ENCODE data around the gene CD46.
A peak's percentile ranks its signal among the peaks of the same experiment; 100 is the strongest.
"Not testable (repeated sequence)": the region's sequence is repeated elsewhere in the genome, so short reads cannot be mapped to it uniquely, and the experiment has no call there.

Gene CD46

DNA sequence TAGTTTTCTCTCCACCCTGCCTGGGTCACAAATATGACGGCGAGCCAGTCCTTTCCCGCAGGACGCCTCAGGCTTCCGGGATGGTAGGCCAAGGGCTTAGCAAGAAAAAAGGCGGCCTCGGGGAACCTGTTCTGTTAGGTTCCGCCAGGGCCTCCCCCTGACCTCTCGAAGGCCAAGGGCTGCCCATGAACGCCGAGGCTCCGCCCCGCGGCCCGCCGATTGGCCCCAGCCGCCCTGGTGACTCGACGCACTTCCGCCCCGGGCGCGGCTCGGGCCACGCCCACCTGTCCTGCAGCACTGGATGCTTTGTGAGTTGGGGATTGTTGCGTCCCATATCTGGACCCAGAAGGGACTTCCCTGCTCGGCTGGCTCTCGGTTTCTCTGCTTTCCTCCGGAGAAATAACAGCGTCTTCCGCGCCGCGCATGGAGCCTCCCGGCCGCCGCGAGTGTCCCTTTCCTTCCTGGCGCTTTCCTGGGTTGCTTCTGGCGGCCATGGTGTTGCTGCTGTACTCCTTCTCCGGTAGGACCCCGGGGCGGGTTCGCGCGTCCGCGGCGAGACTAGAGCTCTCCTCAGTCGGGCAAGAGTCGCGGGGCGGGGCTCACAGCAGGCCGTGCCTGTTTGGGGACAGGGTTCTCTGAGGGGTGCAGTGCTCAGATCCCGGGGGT, at the start of gene CD46:
Gene CD46, plus strand, starts transcription at position 265 of the 666 bp plus-strand sequence. Its CDS starts 159 bp downstream, at position 424.
- DNase-seq (ENCODE audit: low read depth) = peak; percentile 92

DNA sequence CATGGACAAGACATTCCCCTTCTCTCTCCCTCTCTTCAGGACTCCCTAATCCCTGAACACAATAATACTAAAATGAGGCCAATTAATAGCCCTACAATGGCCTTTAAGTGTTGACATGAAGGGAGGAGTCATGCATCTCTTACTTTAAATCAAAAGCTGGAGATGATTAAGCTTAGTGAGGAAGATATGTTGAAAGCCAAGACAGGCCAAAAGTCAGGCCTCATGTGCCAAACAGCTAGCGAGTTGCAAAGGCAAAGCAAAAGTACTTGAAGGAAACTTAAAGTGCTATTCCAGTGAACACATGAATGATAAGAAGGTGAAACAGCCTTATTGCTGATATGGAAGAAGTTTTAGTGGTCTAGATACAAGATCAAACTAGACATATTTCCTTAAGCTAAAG, 49.5 kb upstream of the CD46 start:
- DNase-seq (ENCODE audit: low read depth) = no peak

GRCh38 chr1:207703712-207704111, 48.1 kb upstream of the CD46 start:
- no peak for DNase-seq (ENCODE audit: low read depth)

GRCh38 chr1:207708004-207708403, 43.9 kb upstream of the CD46 start:
- not testable (repeated sequence) for DNase-seq (ENCODE audit: low read depth)

DNA sequence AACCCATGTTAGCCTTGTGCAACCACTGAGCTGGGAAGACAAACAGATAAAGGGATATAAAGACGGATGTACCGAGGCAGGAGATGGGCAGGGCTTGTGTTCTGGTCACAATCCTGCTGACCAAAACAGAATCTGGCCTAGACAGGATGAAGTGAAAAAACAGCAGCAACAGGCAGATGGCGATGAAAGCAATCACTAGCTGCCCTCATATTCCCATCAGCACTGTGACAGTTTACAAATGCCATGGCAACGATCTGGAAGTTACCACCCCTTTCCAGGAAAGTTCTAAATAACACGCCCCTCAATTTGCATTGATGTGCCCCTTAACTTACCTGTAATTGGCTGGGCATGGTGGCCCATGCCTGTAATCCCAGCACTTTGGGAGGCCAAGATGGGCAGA, 40.6 kb upstream of the CD46 start:
- no peak for DNase-seq (ENCODE audit: low read depth)

GRCh38 chr1:207712701-207713100, 39.2 kb upstream of the CD46 start:
- DNase-seq (ENCODE audit: low read depth) = not testable (repeated sequence)

DNA sequence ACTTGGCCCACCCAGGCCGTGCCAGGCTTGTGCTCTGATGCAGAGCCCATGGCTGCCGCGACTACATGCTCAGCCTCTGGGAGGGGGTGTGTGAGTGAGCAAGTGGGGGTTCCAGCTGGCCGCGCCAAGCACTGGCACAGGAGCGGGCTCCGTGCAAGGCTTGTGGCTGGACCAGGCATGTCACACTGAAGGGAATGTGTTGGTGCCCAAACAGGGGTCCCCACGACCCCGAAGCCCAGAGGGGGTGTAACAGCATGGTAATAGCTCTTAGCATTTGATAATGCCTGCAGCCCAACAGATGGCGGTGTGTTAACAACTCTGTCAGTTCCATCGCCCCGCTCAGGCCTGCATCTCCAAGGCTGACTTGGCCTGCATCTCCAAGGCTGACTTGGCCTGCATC, 38.3 kb upstream of the CD46 start:
- DNase-seq (ENCODE audit: low read depth) = no peak

DNA sequence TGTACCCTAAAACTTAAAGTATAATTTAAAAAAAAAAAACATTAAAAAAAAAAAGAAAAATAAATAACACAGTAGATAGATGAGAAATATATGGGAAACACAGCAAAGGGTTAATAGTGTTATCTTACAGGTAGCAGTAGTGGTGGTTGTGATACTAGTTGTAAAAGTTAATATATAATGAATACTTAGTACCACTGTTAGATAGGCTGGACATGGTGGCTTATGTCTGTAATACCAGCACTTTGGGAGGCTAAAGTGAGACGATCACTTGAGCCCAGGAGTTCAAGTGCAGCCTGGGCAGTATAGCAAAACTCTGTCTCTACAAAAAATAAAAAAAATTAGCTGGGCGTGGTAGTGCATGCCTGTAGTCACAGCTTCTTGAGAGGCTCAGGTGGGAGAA, 32.6 kb upstream of the CD46 start:
- DNase-seq (ENCODE audit: low read depth) = no peak

DNA sequence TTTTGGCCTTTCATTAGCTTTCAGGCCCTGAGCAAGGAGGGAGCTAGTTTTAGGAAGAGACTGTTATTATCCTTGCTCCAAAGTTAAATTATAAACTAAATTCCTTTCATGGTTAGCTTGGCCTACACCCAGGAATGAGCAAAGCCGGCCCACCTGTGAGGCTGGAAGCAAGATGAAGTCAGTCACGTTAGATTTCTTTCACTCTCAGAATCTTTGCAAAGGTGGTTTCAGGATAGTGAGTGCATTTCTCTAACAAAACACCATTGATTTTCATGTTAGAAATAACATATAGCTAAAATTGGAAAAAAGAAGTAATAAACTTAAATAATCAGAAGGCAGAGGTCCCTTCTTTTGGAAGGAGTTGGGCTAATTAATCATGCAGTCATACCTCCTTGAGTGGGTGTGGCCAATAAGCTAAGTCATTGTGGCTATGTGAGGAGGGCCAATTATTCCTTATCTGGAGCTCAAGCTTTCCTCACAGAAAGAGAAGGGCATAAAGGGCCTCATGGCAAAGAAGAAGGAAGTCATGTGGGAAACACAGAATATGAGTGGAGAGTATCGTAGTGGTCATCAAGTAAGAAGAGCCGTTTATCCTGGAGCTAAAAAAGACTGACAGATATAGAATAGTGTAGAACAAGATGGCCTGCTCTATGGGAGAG, 23.5 kb upstream of the CD46 start:
- DNase-seq (ENCODE audit: low read depth) = not testable (repeated sequence)

DNA sequence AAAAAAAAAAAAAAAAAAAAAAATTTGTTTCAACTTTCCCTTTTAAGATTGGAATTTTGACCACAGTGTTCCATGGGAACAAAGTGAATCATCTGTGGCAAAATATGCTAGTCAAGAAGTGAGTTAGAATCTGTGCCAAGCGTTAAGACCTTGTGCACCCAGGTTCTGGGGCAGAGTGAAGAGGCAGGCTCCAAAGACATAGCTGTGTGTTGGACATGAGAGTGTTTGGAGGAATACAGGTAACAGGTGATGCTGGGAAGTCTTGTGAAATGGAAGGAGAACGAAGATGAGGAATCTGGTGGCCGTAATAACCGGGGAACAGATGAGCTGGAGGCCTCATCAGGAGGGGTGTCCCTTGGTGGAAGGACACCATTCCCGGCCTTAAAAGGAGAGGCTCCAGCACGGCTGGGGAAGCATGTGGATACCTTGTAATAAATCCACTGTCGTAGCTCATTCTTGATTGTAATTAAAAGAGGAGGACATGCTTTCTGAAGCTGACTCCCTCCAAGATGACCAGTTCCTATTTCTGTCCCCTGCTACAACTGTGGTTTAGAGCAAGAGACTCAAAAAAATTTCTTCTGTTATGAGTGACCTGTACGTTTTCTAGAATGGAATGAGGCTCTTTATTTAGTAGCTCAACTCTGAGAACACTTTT, 14.2 kb upstream of the CD46 start:
- DNase-seq (ENCODE audit: low read depth) = not testable (repeated sequence)

- DNase-seq (ENCODE audit: low read depth) = not testable (repeated sequence)
Observed at GRCh38 chr1:207738158-207738659, 13.6 kb upstream of the CD46 start.

- DNase-seq (ENCODE audit: low read depth) = no peak
Observed at GRCh38 chr1:207740207-207740606, 11.6 kb upstream of the CD46 start.

- no peak for DNase-seq (ENCODE audit: low read depth)
Observed at GRCh38 chr1:207742850-207743555, 8.9 kb upstream of the CD46 start.

- DNase-seq (ENCODE audit: low read depth) = no peak
Observed at GRCh38 chr1:207744000-207744534, 7.8 kb upstream of the CD46 start.

GRCh38 chr1:207745285-207745684, 6.6 kb upstream of the CD46 start:
- DNase-seq (ENCODE audit: low read depth) = no peak

DNA sequence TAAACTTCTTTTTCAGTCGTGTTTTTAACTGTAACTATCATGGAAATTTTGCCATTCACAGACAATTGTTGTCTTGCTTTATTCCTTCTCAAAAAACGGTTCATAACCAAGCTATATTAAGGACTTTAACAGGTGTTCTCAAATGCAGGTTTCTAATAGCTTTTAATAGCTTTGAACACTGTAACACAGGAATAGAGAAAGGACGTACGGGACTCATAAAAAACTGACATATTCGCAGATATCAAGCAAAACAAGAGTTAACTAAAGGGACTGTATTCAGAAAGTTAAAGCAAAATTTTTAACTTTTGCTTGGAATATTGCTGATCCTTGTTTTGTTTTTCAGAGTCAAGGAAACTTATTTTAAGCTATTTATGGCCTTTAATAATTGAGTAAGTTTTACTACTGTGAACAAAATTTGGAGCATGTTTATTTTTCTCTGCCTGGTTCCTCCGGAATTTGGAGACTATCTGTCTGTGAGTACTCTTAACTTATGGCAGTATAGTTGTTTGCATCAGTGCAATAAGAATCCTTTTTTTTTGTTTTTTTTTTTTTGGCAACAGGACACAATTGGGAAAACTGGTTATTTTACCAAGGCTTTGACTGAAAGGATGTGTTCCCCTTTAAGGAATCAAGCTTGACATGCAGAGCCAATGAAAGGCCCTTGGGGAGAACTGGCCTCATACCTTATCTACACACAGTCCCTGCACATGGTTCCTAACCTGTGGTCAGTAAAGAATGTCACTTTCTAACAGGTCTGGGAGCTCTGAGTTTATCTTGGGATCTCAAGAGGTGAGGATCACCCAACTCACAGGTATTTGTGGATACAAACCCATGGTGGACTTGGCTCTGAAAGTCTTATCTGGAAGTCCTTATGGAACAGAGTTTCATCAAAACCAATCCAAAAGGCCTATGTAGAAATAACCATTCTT, 5.8 kb upstream of the CD46 start:
- DNase-seq (ENCODE audit: low read depth) = no peak

- no peak for DNase-seq (ENCODE audit: low read depth)
Observed at GRCh38 chr1:207747627-207748492, 4.0 kb upstream of the CD46 start.

GRCh38 chr1:207748737-207749528, 2.9 kb upstream of the CD46 start:
- no peak for DNase-seq (ENCODE audit: low read depth)

DNA sequence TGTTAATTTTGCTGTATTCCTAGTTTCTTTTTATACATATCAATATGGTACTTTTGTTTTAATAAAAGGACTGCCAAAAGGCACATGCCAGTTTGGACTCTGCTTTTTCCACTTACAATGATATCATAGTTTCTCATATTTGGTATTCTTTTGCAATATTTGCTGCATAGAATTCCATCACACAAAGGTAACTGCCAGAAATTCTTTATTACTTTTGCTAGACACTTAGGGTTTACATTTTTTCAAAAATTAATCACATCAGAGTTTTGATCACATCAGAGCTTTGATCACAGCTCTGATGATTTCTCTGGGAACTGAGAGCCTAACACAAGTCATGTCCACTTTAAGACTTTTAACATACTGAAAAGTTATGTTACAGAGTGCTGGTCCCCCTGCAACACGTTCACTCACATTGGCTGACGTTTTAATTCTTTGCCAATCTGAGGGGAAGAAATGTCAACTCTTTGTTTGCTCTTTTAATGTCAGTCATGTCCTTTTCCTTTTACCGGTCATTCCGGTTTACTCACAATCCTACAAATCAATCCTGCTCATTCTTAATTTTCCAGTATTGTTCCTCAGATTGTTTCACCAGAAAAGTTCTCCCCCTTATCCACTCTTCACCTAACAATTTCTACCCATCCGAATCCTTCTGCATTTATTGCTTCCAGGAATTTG, 1.1 kb upstream of the CD46 start:
- no peak for DNase-seq (ENCODE audit: low read depth)

All from activated T-helper 9 cell treated with anti-CD3 and anti-CD28 coated beads, Interleukin-2, amount 50 U/mL, for 16 hours (primary cell).